Stimulated activated CD4-positive, alpha-beta T cell treated with anti-CD3 and anti-CD28 coated beads, Interleukin-12 subunit alpha, Interleukin-12 subunit beta, amount 100 ng/mL, for 24 hours (primary cell): ENCODE data around the gene DIDO1.

Source experiments
- DNase-seq, 2 experiments: peaks; one replicate each; pipeline ENCODE4 v3.0.0-alpha.2; 2020; ENCODE audit warnings: low read depth in 2 of 2

The DIDO1 gene

GRCh38 chr20:62834967-62835730 lies 91.2 kb downstream of the DIDO1 start:
- DNase-seq = no peak

GRCh38 chr20:62832951-62833391 lies 93.3 kb downstream of the DIDO1 start:
- no peak for DNase-seq

- peak in 1 of 2 experiments; percentile 30 for DNase-seq
These were observed 93.9 kb downstream of the DIDO1 start for GRCh38 chr20:62832212-62832922.

GRCh38 chr20:62831854-62832211 lies 94.5 kb downstream of the DIDO1 start:
- no peak for DNase-seq

- DNase-seq = no peak
These were observed 94.9 kb downstream of the DIDO1 start for GRCh38 chr20:62831361-62831788.

- no peak for DNase-seq
These were observed 95.5 kb downstream of the DIDO1 start for GRCh38 chr20:62830821-62831220.

- DNase-seq = no peak
These were observed 96.1 kb downstream of the DIDO1 start for GRCh38 chr20:62830251-62830650.

- no peak for DNase-seq
These were observed 96.8 kb downstream of the DIDO1 start for GRCh38 chr20:62829231-62830230.

GRCh38 chr20:62828511-62829230 lies 97.6 kb downstream of the DIDO1 start:
- DNase-seq = no peak

GRCh38 chr20:62828051-62828450 lies 98.3 kb downstream of the DIDO1 start:
- no peak for DNase-seq
